Activated CD8-positive, alpha-beta memory T cell treated with anti-CD3 and anti-CD28 coated beads for 1 hour (primary cell): Measurements from ENCODE around the gene SF3B3.

Experiments used
- DNase-seq, 2 donors: peaks; one replicate each; pipeline ENCODE4 v3.0.0-alpha.2; 2020; ENCODE audit warnings: low read depth in 1 of 2; ENCODE audit errors: extremely low read depth in 1 of 2

SF3B3 gene

DNA sequence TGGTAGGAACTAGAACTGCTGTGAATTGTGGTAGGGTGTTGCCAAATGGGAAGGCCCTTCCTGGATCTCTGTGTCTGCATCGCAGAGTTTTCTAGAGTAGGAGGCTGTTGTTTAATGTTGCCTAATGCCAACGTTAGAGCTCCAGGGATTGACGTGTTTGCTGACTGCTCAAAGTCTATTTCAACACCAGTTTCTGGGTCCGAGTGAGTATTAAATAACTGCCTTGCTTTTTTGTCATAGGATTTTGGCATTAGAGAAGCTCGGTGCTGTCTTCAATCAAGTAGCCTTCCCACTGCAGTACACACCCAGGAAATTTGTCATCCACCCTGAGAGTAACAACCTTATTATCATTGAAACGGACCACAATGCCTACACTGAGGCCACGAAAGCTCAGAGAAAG lies 40.0 kb downstream of the SF3B3 start:
- DNase-seq = no peak

DNA sequence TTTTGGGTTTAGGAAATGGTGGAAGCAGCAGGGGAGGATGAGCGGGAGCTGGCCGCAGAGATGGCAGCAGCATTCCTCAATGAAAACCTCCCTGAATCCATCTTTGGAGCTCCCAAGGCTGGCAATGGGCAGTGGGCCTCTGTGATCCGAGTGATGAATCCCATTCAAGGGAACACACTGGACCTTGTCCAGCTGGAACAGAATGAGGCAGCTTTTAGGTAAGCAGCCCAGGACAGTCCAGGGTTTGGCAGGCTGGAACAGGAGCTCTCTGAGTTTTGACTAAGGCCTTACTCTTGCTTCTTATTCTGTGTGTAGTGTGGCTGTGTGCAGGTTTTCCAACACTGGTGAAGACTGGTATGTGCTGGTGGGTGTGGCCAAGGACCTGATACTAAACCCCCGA lies 41.4 kb downstream of the SF3B3 start:
- no peak for DNase-seq

DNA sequence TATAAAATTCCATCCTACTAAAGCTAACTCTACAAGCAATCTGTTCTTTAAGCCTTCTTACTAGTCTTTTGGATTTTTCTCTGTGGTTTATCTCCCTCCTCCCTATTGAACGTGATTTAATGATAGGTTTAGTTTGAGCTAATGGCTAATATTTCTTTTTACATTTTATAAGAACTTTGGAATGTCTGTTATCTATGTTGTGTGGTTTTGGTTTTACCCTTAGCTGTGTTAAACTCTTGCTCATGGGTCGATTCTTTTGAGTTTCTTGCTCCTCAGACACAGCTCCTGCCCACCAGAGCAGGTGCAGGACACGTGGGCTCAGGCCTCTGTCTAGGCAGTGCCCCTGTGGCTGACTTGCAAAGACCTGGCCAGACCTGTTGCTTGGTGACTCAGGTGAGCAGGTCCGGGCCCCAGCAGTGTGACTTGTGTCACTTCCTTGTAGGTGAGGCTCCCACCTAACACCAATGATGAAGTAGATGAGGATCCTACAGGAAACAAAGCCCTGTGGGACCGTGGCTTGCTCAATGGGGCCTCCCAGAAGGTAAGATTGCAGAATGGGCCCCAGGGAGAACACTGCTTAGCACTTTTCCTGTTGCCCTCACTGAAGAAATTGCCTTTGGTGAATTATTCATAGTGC lies 45.1 kb downstream of the SF3B3 start:
- no peak for DNase-seq

DNA sequence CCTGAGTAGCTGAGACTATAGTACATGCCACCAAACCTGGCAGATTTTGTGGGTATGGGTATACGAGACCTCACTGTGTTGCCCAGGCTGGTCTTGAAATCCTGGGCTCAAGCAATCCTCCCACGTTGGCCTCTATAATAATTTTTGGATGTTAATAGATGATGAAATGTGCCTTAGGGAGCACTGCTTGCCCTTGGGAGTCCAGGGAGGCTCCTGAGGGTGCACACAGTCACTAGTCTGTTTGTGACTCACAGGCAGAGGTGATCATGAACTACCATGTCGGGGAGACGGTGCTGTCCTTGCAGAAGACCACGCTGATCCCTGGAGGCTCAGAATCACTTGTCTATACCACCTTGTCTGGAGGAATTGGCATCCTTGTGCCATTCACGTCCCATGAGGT lies 46.1 kb downstream of the SF3B3 start:
- DNase-seq = no peak

DNA sequence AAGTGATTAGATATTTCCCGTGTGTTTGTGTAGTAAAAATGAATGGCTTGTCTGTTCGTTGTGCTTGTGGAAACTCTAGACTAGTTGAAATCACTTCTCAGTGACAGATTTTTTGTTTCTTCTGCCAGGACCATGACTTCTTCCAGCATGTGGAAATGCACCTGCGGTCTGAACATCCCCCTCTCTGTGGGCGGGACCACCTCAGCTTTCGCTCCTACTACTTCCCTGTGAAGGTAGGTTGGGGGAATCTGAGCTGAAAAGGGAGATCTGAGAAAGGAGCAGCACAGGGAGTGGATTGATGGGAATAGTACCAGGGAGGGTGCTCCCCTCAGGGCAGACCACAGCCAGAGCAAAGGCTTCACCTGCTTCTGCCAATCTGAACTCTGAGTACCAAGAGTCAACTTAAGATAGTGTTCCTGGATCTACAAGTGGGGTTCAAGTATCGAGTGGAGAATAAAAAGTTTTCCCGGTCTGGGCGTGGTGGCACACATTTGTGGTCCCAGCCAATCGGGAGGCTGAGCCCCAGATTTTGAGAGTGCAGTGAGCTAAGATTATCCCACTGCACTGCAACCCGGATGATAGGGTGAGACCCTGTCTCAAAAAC lies 47.5 kb downstream of the SF3B3 start:
- no peak for DNase-seq

DNA sequence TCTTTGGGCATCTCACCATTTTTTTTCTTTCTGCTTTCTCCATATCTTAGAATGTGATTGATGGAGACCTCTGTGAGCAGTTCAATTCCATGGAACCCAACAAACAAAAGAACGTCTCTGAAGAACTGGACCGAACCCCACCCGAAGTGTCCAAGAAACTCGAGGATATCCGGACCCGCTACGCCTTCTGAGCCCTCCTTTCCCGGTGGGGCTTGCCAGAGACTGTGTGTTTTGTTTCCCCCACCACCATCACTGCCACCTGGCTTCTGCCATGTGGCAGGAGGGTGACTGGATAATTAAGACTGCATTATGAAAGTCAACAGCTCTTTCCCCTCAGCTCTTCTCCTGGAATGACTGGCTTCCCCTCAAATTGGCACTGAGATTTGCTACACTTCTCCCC lies 48.0 kb downstream of the SF3B3 start:
- DNase-seq = no peak

DNA sequence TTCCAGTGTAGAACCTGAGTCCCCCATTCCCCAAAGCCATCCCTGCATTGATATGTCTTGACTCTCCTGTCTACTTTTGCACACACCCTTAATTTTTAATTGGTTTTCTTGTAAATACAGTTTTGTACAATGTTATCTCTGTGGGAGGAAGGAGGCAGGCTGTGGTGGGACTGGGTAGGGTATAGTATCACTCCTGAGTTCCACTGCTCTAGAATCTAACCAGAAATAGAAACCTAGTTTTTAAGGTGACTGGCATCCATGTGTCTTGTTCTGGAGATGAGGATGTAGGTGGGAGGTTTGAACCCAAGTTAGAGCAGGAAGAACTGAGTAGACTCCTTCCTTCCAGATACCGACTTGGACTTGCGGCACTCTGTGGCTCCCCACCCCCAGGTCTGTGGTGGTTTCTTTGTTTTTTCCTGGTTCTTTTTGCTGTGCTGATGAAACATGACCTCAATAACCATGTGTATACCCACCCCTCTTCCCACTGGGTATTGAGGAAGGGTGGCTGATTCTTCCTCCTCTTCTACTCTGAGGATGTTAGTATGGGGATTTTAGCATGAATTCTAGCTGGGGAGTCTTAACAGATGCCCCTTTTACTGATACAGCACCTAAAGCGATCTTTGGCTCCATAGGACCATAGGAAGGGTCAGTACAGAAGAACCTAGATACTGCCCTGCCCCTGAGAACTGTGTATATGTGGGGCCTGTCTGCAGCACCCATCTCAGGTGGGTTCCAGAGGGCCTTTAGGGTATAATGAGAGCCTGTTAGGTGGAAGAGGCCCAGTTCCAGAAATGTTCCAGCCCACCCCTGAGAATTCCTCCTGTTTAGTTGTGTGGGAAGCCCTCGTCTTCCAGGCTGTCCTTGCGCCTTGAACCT lies 48.7 kb downstream of the SF3B3 start:
- DNase-seq = no peak

DNA sequence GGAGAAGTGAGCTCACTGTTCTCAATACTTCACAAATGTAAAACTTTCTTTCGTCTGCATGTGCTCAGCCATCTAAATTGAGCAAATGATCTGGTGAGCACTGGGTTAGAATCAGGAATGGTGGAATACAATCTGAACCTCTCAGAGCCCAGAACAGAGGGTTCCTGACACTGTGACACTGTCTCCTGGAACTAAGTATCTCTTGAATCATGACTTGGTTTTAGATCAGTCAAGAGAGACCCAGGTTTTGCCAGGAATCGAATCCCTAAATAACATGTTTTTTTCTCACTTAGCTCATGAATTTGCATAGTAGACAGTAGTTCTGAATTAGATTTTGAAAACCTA lies 49.3 kb downstream of the SF3B3 start:
- no peak for DNase-seq

DNA sequence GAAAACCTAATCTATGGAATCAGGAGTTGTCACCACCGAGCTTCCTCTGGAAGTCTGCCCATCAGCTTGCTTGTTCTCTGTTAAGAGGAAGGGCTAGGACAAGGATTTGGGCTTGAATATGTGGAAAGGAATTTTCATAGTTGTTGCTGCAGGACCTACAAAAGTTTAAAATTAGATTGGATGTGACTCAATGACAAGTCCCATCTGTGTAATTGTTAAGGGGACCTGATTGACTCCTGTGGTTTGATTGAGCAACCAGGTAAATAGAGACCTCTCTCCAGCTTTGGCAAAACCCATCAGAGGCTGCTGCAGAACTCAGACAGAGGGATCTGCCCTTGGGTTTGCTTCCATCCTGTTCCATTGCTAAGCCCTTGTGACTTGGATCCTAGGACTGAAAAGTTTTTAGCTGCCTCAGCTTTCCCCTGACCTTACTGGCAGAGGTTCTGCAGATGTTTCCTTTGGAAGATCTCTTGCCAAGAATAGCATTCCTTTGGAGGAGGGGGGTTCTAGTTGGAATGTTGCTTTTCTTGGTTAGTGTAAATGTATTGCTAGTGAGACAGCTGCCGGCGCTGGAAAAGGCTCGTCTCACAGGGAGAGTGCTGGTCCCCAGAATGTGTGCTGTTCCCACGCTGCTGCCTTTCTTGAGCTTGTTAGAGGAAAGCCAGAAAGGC lies 50.0 kb downstream of the SF3B3 start:
- DNase-seq = no peak

DNA sequence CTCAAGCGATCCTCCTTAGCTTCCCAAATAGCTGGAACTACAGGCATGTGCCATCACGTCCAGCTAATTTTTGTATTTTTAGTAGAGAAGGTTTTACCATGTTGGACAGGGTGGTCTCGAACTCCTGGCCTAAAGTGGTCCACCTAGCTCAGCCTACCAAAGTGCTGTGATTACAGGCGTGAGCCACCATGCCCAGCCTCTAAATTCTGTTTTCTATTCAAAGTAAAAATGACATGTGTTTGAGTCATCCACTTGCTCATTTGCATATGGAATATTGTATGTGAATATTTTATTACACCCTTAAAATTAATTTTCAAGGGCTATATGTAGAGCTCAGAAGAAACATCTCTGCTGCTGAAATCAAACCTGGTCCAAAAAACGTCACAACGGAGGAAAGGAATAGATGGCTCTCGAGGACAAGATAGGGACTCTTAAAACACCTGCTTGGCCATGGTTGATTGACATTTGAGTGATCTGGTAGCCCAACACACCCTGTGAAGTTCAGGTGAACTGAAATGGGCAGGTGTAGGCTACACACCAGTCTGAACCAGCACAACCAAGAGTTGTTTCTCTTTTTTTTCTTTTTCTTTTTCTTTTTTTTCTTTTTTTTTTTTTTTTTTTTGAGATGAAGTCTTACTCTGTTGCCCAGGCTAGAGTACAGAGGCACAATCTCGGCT lies 51.1 kb downstream of the SF3B3 start:
- DNase-seq = no peak

DNA sequence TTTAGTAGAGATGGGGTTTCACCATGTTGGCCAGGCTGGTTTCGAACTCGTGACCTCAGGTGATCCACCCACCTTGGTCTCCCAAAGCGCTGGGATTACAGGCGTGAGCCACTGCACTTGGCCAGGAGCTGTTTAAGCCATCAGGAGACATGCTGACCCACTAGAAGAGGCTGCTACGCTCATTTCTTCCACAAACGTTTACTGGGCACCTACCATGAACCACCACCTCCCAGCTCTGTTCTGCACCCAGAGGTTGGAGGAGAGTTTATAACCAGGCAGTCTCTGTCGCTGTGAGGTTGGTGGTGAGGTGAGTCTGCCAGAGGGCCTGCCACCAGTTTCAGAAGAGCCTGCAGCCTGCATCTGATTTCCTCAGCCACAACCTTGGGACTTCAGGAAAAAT lies 51.8 kb downstream of the SF3B3 start:
- DNase-seq = no peak

DNA sequence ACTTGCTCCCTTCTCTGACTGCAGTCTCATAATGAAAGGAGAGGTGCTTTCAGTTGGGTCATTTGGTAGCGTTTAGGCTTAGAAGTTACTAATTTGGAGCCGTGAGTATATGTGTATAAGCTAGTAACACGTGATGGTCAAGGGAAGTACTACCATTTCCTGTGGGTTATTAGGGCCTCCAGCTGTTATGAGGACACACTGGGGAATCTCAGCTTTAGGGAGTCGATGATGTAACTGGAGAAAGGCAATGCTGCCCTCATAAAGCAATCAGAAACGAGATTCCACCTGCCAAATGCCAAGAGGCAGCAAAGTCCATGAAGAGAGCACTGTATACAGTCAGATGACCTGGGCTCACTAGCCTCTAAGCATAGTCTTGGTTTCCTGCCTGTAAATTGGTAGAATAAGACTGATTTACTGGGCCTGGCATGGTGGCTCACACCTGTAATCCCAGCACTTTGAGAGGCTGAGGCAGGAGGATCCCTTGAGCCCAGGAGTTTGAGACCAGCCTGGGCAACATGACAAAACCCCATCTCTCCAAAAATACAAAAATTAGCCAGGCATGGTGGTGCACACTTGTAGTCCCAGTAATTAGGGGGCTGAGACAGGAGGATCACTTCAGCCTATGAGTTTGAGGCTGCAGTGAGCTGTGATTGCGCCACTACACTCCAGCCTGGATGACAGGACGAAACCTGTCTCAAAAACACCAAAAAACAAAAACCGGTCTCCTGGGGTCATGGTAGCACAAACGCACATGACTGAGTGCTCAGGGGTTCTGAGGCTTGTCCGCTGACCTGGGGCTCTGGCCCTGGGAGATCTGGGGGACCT lies 53.0 kb downstream of the SF3B3 start:
- DNase-seq = no peak

DNA sequence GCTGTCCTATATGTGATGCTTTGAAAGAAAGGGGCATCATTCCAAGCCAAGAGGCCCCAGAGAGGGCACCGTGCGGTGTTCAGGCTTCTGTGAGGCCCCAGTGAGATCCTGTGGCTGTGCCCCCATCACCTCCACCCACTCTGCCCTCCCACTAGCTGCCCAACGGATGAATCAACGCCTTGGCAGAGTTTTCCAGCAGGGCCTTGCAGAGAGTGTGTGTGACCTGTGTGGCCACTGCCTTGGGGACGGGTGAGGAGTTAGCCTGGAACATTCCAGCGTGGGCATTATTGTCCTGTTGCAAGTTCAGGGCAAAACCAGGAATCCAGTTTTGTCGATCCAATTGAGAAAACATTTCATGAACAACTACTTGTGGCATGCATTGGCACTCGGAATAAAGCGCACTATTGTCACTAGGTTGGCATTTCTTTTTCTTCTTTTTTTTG lies 53.7 kb downstream of the SF3B3 start:
- no peak for DNase-seq

DNA sequence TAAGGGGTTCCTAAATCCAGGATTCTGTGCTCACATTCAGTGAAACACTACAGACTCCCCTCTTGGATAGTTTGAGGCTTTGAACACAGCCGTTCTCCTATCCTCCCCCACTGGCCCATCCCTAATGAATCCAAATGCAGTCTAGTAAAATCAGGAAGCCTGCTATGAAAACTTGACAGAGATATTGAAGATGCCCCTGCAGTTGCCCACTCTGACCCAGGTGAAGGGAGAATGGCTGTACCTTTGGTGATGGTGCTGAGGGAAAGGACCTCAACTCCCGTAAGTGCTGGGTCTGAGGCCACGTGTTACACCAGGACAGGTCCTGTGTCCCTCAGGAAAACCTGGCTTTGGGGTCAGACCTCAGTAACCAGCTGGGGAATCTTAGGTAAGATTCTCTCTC lies 54.4 kb downstream of the SF3B3 start:
- no peak for DNase-seq

DNA sequence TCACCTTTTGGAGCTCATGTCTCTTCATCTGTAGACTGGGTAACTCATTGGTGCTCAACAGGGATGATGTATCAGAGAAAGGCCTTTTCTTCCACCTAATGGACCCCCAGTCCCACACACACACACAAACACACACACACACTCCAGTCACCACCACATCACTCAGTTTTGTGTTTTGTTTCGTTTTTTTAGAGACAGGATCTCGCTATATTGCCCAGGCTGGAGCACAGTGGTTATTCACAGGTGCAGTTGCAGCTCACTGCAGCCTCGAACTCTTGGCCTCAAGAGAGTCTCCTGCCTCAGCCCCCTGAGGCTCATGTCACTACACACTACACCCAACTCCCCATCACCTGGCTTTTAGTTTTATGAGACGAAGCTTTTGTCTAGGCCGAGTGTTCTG lies 55.6 kb downstream of the SF3B3 start:
- no peak for DNase-seq

DNA sequence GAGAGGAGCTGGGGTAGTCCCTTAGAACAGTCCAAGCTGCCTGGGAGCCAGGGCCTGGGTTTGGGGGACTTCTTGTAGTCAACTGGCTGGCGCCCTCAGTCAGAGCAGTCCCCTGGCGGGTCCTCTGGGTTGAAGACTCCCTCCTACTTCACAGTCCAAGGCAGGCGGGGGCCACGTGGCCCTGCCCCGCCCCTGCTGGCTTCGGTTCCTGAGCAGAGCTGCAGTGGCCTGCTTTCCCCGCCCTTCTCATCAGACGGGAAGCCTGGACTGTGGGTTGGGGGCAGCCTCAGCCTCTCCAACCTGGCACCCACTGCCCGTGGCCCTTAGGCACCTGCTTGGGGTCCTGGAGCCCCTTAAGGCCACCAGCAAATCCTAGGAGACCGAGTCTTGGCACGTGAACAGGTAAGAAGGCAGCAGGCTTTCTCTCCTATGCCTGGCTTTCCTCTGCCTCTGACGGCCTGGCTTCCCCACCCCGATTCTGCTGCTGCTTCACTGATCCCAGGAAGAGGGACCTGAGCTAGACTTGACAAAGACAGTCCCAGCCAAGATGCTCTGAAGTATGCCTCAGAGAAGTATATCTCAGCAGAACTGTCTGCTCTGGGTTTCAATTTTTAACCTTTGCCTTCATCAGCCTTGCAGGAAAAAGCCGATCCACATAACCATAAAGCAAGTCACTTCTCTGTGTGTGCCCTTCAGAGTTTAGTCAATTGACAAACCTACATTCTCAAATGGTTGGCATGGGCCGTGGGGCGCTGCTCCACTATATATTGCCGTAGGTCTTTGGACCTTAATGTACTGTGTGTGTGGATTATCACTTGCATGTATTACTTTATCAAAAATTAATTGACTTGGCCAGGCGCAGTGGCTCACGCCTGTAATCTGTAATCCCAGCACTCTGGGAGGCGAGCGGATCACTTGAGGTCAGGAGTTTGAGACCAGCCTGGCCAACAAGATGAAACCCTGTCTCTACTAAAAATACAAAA lies 56.3 kb downstream of the SF3B3 start:
- DNase-seq = no peak

DNA sequence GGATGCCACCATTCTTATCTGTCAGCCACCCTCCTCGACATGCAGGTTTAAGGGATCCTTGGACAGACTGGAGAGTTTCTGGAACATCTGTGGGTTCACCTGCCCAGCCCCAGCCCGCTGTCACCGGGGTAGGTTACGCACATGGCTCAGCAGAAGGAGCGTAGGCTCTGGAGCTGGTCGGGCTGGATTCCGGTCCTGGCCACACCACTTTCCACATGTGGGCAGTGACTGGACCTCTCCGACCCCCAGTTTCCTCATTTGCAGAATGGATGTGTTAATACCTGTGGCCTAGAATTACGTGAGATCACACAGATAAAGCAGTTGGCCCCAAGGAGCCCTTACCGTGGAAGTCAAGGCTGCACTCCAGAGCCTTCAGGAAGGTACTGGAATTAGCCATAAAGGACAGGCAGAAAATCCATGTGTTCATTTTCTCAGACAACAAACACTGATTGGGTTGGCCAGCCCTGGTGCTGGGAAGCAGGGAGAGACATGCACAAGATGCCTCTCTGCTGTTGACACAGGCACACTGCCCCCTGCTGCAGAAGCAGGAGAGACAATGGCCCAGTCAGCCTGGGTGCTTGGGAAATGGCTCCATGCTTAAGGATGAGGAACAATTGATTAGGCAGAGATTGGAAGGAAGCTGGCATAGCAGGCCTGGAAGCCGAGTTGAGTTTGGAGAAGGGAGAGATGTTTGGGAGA lies 58.8 kb downstream of the SF3B3 start:
- DNase-seq = no peak

DNA sequence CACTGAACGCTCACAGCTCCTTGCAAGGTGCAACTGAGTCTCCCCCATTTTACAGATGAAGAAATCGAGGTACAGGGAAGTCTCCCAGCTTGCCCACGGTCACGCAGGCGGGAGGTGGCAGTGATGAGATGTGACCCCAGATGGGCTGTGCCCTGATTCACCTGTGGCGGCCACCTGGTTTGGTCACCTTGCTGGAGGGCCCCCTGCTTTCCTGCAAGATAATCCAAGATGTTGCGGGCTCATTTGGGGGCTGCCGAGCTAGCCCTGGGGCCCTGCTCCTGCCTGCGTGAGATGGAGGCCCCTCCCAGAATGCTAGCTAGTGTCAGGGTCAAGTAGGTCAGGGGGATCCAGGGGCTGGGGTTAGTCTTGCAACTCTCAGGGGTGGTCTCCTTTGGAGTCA lies 63.1 kb downstream of the SF3B3 start:
- no peak for DNase-seq
